Stimulated activated CD8-positive, alpha-beta memory T cell treated with anti-CD3 and anti-CD28 coated beads, Interleukin-7, amount 100 ng/mL, for 1 hour (primary cell): Measurements from ENCODE around the gene MYL3.
A peak's percentile ranks its signal among the peaks of the same experiment; 100 is the strongest.

Experiments used
- DNase-seq, 2 donors: peaks; one replicate each; pipeline ENCODE4 v3.0.0-alpha.2; 2020; ENCODE audit warnings: low read depth in 2 of 2

MYL3 gene

DNA sequence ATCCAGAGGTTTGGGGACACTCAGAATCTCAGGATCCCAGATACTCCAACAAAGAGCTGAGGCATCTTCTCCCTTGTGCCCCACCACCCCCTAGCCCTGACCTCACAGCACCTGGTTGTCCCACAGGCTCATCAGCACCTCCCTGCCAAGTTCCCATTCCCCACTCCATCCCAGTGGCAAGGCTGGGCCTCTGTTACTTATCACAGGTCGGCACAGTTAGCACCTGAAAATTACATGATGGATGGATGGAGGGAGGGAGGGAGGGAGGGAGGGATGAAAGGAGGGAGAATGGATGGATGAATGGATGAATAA lies 12.8 kb downstream of the MYL3 start:
- DNase-seq, result no peak

DNA sequence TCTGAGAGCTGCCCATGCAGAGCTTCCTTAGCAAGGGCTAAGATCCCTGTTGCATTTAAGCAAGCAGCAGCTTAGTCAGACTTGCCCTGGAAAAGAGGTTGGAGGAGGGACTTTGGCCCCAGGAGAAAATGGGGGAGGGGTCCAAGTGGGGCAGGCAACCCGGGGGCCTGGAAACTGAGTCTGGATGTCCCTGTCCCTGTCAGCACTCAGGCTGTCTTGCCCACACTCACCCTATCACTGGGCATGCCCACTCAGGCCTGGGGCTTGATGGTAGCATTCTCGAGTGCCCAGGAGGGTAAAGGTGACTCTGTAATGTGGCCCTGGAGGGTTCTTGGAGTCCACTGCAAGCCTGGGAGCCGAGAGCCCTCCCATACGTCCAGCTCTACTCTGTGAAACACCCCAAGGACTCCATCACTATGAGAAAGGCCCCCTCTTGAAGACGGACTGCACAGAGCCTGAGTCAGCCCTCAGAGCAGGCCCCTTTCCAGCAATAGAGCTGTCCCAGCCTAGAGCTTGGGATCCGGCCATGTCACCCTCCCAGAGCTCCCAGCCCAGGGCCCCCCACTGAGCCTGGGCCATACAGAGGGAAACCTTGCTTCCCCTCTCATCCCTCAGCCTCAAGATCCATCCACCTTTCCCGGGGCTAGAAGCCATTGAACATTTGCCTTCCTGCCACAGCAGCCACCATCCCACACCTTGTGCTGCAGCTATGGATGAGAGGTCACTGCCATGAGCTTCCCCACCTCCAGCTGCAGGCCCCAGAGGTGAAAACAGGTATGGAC lies 13.4 kb downstream of the MYL3 start:
- DNase-seq, result no peak

DNA sequence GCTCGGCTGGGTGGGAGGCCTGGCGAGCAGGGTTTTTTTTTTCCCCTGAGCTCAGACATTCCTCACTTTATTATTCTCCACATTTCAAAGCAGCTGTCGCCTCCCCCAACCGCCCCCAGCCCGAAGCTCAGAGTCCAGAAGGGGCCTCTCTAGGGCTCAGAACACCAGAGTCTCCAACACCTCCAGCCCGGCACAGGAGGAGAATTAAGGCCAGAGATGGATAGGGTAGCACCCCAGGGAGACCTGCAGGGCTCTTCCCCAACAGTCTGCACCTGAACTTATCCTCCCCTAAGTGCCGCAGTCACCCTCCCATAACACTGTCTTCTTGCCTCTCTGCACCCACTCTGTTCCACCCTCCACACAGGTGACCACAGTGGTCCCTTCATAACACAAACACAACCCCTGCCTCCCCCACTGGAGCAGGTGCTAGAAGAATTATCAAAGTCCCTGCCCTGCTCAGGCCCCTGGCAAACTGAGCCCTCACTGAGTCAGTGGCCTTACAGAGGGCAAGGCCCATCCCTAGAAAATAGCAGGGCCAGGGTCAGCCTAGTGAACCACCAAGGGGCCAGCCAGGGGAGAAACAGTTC lies 14.1 kb downstream of the MYL3 start:
- DNase-seq, result no peak

DNA sequence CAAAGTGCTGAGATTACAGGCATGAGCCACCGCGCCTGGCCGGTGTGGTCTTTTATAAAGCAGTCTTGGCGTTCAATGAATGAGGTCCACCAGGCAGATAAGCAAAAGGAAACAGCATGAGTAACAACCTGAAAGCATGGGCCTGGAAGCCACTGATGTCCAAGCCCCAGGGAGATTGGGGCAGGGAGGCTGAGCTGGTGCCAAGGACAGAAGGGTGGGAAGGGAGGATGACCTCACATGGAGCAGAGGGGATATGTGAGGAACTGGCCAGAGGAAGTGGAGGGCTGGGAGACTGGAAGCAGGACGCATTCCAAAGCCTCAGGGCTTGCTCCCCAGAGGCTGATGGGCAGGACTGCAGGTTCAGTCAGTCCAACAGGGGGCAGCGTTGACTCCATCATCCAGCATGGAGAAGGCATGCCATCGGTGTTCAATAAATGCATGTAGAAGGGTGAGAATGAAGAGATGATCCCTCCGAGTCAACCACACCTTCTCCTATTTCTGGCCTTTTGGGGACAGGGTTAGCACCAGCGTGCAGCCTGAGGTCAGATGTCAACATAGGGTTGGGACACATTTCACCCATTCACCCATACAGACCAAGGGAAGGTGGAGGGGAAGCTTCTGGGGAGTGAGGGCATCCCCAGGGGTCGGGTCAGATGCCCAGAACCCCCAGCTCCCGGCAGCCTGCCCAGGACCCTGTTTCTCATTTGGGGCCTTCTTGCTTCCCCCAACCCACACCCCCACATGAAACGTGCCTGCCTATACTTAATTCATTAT lies 14.8 kb downstream of the MYL3 start:
- DNase-seq, result no peak

DNA sequence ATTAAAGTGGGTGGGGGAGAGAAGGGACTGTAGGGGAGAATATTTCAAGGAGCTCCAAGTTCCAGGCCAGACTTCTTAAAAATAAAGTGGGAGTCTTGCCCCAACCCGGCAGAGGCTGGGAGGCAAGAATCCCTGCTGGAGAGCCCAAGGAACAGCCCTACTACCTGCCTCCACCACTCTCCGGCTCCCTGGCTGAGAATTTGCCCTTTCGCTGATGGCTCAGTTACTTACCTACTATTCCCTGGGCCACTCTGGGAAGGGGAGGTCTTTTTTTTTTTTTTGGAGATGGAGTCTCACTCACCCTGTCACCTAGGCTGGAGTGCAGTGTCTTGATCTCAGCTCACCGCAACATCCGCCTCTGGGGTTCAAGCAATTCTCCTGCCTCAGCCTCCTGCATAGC lies 15.5 kb downstream of the MYL3 start:
- no peak for DNase-seq

DNA sequence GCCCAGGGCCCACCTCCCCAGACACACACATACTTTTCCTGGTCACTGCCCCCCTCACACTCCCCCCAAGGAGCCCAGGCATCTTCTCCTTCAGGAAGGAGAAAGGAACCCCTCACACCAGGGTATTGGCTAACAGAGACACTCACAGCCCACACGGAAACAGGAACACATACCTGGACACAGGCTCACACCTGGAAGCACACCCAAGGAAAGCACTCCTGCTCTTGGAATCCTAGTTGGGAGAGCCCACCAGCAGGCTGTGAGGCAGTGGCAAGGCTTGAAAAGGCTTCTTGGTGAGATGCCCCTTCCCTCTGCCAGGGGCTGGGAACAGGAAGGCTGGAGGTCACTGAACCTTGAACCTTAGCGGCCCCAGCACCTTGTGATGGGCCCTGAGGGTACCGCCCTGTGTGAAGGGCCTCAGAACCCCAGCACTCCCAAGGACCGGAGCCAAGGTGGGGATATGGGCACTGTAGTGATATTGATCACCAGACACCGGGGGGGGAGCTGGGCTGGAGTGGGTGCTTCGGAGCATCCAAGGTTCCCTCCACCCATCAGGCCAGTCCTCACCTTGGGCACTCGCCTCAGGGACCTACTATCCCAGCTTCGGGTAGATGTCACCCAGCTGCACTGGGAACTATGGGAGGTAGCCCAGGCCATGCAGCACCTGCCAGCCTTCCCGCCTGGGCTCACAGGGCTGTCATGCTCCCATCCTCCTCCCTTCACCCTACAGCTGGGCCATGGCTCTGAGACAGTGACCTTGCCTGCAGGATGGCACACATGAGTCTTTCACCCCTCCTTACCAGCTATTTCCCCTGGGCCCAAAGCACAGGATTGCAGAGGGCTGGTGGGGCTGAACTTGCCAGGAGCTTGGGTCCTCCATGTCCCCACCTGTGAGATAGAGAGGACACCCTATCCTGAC lies 16.4 kb downstream of the MYL3 start:
- DNase-seq, result no peak

DNA sequence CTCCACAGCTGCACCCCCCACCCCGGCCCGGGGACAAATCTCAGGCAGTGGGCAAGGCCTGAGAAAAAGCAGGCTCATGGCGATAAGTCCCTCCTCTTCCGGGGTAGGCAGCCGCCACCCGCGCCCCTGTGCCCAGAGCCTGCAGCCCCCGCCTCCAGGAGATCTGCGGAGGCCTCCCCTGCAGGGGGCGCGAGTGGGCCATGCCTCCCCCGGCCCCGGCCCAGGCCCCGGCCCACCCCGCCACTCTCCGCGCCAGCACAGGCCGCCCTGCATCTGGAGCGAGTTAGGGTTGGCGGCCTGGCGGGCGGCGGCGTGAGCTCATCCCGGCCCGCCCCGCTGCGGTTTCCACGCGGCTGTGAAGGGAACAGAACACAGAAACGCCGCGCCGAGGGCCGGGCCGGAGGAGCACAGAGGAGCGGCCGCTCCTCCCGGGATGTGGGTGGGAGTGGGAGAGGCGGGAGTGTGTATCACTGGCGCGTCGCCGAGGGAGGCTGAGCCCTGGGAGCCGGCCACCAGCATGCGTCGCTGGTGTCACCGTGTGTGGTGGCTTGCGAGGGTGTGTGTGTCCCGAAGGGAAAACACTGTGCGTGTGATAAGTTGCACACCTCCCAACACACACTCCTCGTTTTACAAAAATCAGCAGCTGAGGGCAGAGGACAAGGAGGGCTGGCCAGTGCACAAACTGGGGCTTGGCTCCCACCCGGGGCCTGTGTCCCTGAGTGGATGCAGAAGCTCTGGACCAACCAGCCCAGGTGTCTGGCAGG lies 17.2 kb downstream of the MYL3 start:
- DNase-seq, result peak; percentile 42 to 53

DNA sequence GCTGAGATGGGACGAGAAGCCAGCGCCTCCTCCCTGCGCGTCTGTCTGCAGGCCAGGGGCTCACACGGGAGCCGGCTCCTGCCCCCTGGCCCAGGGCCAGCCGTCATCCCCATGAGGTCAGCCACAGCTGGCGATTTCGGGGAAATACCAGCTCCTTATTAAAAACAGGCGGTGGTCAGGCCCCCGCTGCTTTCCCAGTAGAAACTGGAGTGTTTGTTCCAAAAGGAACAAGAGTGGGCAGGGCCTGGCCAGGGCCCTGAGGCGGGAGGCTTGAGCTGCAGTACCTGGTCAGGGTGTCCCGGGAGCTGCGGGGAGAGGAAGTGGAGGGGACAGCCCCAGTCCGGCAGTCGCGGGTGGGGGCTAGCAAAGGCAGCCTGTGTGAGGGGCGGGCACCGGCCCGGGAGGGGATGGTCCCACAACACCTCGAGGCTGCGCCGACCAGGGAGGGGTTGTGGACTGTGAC lies 17.8 kb downstream of the MYL3 start:
- DNase-seq, result peak in 1 of 2 donors; percentile 7

DNA sequence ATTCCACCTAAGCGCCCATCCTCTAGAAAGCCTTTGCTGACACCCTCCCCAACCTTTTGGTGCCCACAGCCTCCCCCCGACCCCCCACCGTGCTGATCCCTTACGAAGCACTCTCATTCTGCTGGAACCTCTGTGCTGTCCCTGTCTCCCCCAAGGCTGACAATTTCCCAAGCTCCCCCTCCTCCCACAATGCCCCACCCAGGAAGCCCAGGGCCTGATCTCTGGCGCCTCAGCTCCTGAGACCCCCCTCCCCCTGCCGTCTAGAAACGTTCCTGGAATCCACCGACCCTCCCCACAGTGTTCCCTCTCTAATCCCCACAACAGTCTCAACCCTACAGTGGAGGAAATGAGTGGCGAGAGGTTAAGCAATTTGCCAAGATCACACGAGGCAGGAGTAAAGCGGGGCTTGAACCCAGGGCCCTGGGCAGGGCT lies 18.3 kb downstream of the MYL3 start:
- no peak for DNase-seq

DNA sequence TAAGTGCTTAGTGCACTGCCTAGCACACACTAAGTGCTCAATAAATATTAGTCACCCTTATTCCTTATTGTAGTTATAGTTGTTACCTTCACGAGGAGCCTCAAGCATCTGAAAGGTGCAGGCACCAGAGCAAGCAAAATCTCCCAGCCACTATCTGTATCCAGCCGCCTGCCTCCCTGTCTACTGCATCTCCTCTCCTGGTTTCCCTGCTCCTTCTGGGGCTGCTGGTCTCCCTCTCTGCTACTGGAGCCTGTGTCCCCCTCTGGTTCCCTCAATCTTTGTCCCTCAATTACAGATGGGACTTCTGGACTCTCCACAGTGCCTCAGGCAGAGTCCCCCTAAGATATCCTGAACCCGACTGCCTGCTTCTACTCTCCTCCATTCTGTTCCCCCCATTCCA lies 18.8 kb downstream of the MYL3 start:
- no peak for DNase-seq

DNA sequence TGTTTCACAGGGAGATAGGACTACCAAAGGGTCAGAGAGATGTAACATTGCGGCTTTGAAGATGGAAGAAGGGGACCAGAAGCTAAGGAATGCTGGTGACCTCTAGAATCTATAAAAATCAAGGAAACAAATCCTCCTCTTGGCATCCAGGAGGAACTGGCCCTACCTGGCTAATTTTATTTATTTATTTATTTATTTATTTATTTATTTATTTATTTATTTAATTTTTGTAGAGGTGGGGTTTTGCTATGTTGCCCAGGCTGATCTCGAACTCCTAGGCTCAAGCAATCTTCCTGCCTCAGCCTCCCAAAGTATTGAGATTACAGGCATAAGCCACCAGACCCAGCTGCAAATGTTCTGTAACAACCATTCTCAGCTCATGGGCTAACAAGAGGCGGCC lies 19.7 kb downstream of the MYL3 start:
- no peak for DNase-seq

DNA sequence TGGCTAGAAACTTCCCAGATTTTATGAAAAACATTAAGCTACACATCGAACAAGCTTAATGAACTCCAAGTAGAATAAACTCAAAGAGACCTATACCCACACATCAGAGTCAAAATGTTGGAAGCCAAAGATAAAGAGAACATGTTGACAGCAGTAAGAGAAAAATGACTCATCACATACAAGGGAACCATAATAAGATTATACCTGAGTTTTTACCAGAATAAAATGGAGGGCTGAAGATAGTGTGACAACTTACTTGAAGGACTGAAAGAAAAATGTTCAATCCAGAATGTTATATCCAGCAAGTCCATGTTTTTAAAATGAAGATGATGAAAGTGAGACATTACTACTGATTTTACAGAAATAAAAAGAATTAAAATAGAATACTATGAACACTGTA lies 22.8 kb downstream of the MYL3 start:
- no peak for DNase-seq

DNA sequence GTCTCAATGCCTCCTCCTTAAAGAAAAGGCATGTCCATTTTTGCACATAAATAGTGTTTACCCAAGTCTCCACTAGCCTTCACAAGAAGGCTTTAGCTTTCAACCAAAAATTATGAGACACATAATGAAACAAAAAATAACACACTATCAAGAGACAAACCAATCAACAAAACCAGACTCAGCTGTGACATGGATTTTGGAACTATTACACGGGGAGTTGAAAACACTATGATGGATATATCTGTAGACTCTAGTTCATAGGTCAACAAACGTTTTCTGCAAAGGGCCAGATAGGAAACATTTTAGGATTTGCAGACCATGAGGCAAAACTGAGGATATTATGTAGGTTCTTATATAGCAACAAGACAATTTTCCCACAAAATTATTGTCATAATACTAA lies 24.9 kb downstream of the MYL3 start:
- no peak for DNase-seq

DNA sequence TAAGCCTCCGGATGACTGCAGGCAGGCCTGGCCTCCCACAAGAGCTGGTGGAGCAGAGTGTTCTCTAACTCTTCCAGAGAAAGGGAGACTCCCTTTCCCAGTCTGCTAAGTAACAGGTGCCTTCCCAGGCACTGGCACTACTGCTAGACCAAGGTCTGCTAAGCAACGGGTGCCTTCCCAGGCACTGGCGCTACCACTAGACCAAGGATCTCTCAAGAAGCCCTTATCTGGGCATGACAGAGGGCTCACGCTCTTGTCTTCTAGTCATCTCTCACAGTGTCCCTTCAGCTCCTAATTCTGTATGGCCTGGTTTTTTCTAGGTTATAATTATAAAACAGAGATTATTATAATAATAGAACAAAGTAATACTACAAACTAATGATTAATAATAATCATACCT lies 27.8 kb downstream of the MYL3 start:
- DNase-seq, result no peak

DNA sequence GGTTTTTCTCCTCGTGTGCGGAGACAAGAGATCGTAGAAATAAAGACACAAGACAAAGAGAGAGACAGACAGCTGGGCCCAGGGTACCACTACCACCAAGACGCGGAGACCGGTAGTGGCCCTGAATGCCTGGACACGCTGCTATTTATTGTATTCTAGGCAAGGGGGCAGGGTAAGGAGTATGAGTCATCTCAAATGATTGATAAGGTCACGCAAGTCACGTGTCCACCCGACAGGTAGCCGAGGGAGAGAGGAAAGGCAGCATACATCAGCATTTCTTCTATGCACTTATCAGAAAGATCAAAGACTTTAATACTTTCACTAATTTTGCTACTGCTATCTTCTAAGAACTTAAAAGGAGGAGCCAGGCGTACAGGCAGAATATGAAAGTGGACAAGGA lies 28.2 kb downstream of the MYL3 start:
- DNase-seq, result no peak

DNA sequence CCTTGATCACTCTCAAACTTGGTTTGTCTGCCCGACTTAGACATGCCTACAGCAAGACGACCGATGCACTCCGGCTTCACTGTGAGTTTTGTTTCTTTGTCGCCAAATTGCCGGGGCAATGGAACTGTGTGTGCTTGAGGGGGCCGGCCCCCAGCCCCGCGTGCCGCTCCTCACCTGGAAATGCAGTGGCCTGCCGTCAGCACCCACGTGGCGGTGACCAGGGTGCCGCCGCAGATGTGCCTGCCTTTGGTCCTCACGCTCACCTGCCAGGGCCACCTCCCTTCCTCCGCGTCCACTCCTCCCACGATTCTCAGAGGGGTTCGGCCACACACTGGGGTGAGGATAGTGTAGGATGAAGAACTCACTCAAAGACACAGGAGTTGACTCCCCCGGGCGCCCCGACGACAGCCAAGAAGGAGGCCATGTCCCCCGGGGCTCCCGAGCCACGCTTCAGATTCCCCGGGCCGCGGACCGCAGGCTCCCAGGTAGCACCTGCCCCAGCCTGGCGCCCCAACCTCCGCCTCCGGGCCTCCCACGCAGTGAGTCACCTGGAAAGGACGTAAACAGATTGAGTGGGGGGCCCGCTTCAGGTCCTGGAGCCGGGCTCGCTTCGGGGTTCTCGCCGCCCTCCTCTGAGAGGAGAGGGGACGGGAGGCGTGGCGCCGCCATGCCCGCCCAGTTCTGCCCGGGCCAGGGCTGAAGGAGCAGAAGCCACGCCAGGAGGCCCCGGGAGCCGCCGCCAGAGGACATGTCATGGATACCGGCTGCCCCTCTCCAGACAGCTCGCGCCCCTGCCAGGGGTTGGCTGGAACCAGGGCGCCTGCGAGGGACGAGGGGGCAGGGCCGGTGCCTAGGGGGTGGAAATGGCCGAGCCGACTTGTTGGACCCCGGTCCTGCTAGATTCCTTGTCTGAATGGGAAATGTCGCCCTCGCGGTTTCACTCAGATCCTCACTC lies 29.6 kb downstream of the MYL3 start:
- no peak for DNase-seq

DNA sequence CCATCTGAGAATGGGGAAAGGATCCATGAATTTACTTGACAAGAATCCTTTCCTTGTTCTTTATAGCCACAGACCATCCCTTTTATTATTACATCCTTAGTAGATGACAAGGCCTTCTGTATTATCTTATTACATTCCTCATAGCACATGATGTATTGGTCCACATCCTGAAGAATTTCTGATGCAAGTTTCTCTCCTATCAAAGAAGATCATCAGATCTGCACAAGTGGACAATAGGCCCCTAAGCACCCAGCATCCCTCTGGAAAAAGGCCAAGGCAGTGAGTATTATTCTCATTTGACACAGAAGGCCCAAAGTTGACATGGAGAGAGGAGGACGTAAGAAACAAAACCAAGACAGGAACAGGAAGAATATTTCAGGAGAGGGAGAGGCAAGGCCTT lies 31.4 kb downstream of the MYL3 start:
- no peak for DNase-seq

DNA sequence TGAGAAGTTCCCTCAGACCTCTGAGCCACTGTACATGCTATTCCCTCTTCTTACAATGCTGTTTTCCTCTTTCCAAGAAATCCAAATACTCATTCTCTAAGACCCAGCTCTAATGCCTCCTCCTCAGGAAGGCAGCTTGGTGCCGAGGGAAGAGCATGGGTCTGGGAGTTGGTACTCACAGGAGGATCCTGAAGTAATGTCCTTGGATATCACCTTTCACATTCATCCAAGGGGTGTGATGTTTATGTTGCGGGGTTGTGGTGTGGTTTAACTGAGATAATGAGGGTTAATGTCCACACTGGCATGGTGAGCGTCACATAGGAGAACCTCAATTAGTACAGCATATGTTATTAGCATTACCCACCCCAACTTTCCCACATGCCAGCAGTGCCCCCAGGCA lies 31.9 kb downstream of the MYL3 start:
- DNase-seq, result no peak

DNA sequence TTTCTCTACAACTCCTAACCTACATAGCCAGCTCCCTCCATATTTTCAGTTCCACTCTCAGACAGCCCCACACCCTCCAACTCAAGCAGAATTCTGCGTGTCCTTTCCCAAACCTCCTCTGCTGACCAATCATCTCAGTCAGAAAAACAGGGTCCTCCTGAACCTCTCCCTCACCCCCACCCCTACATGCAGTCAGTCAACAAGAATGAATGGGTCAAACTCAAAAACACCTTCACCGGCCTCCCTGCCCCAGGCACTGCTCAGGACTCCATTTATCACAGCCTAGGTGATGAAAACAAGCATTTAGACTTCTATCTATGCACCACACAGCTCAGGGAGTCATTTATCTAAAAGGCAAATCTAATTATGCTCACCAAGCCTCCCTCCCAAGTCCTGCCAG lies 32.4 kb downstream of the MYL3 start:
- no peak for DNase-seq

DNA sequence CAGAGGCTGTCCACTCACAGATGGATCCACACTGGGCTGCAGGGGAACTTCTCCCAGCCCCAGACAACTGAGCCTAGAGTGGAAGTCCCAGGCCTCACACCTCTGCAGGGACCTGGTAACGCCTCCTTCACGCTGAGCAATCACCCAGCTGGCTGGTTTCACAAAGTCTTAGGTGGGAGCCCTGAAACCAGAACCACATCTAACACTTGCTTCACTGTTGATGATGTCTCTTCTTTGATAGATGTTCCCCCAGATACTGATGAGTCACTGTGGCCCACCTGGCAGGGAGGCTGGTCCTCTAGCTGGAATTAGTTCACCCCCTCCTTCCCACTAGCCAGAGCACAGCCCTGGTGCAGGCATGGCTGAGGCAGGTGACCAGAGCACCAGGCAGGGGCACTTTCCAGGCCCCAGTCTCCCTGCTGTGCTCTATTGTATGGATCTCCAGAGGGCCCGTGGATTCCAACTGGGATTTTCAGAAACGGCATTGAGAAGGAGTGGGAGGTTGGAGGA lies 33.5 kb downstream of the MYL3 start:
- no peak for DNase-seq
